Esophagus squamous epithelium (tissue), 4 donors: ENCODE results near the gene CDK11A.
"Not testable (repeated sequence)": the region's sequence is repeated elsewhere in the genome, so short reads cannot be mapped to it uniquely, and the experiment has no call there.

ENCODE experiments used
- CTCF ChIP-seq, 6 experiments: fragments of 450-650 bp in 4 of 6; fragments of 200-600 bp in 2 of 6; sonication (generic) in 2 of 6; IDR thresholded peaks; one replicate each; pipeline ENCODE4 v1.5.1; 2016 to 2019; ENCODE audit warnings: antibody characterized with exemption in 6 of 6, mild to moderate bottlenecking in 4 of 6, moderate library complexity in 4 of 6
- POLR2A ChIP-seq, 4 donors: fragments of 450-650 bp; IDR thresholded peaks; one replicate each; pipeline ENCODE4 v1.6.1; 2017; ENCODE audit warnings: antibody characterized with exemption in 4 of 4, mild to moderate bottlenecking in 4 of 4, moderate library complexity in 3 of 4

- not testable (repeated sequence) for TF ChIP-seq CTCF, POLR2A (IDR thresholded peaks at IDR 0.05)
These were observed 32.7 kb downstream of the CDK11A start for GRCh38 chr1:1691443-1691842.
